Effector memory CD4-positive, alpha-beta T cell (primary cell): ENCODE results near the gene ACAA1.

Experiments
- DNase-seq, 3 donors: peaks; one replicate each; pipeline ENCODE4 v3.0.0-alpha.2; 2020
- H3K27ac ChIP-seq: 2 replicates; pipeline ENCODE4 v1.7.0; 2013; ENCODE audit warnings: mild to moderate bottlenecking, low read length, moderate library complexity; ENCODE audit not compliant: insufficient read depth, poor library complexity, severe bottlenecking
- H3K27me3 ChIP-seq: replicated peaks from 2 replicates; pipeline ENCODE4 v1.7.0; 2013; ENCODE audit warnings: mild to moderate bottlenecking, low read length; ENCODE audit not compliant: insufficient read depth, control insufficient read depth, poor library complexity, severe bottlenecking
- H3K36me3 ChIP-seq: 2 replicates; pipeline ENCODE4 v1.7.0; 2013; ENCODE audit warnings: mild to moderate bottlenecking, low read length, moderate library complexity; ENCODE audit not compliant: control insufficient read depth, insufficient read depth
- H3K4me1 ChIP-seq: 2 replicates; pipeline ENCODE4 v1.7.0; 2013; ENCODE audit warnings: low read length, mild to moderate bottlenecking; ENCODE audit not compliant: control insufficient read depth, insufficient read depth, poor library complexity, severe bottlenecking
- H3K4me3 ChIP-seq: 2 replicates; pipeline ENCODE4 v1.7.0; 2013; ENCODE audit warnings: low read length, low read depth, mild to moderate bottlenecking; ENCODE audit not compliant: insufficient read depth, poor library complexity, severe bottlenecking
- H3K9me3 ChIP-seq: 2 replicates; pipeline ENCODE4 v1.7.0; 2013; ENCODE audit warnings: mild to moderate bottlenecking, low read length, moderate library complexity; ENCODE audit not compliant: control insufficient read depth

ACAA1 gene

DNA sequence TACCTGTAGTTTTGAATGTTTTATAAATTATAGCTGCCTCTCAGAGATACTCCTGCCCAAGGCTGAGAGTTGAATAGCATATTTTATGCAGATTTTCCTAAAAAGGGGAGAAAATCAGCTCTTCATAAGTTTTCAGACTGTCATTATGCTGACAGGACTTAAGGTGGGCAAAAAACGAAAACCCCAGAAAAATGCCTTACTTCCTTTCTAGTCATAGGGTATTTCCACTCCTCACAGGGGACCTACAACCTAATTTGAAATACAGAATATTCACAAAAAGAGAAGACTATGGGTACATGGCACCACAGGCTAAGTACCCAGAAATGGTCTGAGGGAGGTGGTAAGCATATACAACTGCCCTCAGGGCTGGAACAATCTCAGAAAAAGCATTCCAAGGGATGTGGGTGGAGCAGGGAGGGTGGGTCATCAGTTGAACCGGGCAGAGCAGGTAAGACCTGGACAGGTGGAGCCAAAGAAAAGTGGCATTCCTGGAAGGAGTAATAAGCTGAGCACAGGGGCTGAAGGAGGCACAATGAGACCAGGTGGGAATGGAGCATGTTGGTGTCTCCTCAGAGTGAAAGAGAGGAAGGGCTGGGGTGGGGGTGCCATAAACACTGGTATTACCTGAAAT lies 17.8 kb upstream of the ACAA1 start:
- H3K36me3 ChIP-seq, result no peaks in the 10 kb centered on the region
- no peak overlapping the region for H3K27ac ChIP-seq
- peaks cover 3% of the 10 kb centered on the region for H3K4me1 ChIP-seq
- H3K27me3 ChIP-seq, result no peaks in the 10 kb centered on the region
- H3K4me3 ChIP-seq, result no peak overlapping the region
- DNase-seq, result no peak
- no peaks in the 10 kb centered on the region for H3K9me3 ChIP-seq

GRCh38 chr3:38154033-38154494 lies 17.1 kb upstream of the ACAA1 start:
- no peaks in the 10 kb centered on the region for H3K27me3 ChIP-seq
- no peaks in the 10 kb centered on the region for H3K9me3 ChIP-seq
- DNase-seq, result no peak
- no peak overlapping the region for H3K4me3 ChIP-seq
- H3K4me1 ChIP-seq, result peaks cover 3% of the 10 kb centered on the region
- H3K27ac ChIP-seq, result no peak overlapping the region
- no peaks in the 10 kb centered on the region for H3K36me3 ChIP-seq

DNA sequence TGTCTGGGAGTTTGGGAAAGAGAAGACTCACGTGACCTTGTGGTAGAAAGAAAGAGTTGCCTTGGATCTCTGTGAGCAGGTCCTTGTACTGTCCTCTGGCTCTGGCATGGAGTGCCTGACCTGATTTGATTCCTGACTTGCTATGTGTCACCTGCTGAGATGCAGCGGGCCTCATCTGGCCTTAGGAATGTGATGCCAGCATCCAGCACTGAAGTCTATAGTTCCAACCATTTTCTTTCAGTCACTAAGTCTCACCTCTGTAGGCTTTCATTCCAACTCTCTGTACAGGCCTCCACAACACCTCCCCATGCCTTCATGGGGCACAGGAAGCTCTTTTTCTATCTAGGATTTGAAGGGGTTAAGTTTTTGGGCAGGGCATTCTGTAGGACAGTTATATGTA lies 16.3 kb upstream of the ACAA1 start:
- Histone ChIP-seq H3K27me3 (no peaks in the 10 kb centered on the region), H3K4me3 (no peak overlapping the region), H3K36me3 (no peaks in the 10 kb centered on the region), H3K27ac (no peak overlapping the region), H3K4me1 (peaks cover 3% of the 10 kb centered on the region), H3K9me3 (no peaks in the 10 kb centered on the region)
- DNase-seq, result no peak

- Histone ChIP-seq H3K27ac (no peak overlapping the region), H3K4me3 (no peak overlapping the region)
Measured at GRCh38 chr3:38152609-38153008, 15.7 kb upstream of the ACAA1 start.

DNA sequence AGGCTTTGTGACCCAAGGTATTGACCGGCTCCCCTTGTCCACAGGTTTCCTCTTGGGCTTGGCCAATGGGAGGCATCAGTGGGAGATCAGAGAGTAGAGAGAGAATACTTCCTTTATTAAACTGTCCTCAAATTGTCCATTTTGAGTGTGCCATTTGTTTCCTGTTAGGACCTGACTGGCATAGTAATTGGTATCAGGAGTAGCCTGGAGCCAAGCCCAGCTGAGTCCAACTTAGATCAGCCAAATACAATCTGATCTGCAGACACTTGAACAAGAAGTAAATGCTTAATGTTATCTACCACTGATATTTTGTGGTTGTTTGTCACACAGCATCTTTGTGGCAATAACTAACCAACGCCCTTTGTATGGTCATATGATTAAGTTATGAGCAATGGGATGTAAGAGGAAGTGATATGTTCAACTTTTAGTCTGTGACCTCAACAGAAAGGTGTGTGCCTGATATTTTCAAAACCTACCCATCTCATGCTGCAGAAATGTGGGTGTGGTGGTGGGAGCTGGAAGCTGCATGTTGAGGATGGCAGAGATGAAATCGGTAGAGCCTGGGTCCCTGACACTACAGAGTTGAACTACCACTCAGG lies 14.8 kb upstream of the ACAA1 start:
- Histone ChIP-seq H3K9me3 (no peaks in the 10 kb centered on the region), H3K4me3 (no peak overlapping the region), H3K27me3 (no peaks in the 10 kb centered on the region), H3K4me1 (peaks cover 3% of the 10 kb centered on the region), H3K36me3 (no peaks in the 10 kb centered on the region), H3K27ac (peak overlapping the region; percentile 43)
- DNase-seq, result no peak

More at GRCh38 chr3:38152609-38153008, 15.7 kb upstream of the ACAA1 start:
- peaks cover 3% of the 10 kb centered on the region for H3K4me1 ChIP-seq
- H3K36me3 ChIP-seq, result no peaks in the 10 kb centered on the region
- no peaks in the 10 kb centered on the region for H3K27me3 ChIP-seq
- no peak for DNase-seq
- H3K9me3 ChIP-seq, result no peaks in the 10 kb centered on the region

DNA sequence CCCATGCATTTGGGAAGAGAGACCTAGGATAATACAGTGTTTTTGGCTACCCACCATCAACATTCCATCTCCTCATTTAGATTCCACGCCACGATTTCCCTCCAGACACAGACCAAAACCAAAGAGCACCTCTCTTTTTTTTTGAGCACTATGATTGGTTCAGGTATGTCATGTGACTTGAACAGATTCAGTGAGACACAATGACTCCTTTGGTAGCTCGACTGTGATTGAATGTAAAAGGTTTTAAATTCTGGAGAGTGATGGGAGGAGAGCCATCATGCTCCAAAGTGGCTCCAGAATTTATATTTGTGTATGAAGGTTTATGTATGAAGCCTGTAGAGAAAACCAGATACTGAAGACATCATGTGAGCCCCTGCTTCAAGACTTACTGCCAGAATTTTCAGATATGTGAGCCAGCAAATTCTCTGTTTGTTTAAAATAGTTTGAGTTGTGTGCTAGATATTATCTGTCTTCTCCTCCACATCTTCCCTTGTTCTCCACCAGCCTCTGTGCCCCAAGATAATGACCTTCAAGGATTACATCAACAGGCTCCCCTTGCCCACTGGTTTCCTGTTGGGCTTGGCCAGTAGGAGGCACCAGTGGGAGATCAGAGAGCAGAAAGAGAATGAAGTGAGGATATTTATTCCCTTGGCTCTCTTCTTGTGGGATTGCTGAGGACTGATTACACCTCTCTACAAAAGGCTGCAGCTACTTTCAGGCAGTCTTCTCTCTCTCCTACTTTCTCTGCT lies 14.0 kb upstream of the ACAA1 start:
- Histone ChIP-seq H3K27me3 (no peaks in the 10 kb centered on the region), H3K4me1 (peaks cover 3% of the 10 kb centered on the region), H3K27ac (peak overlapping the region; percentile 43), H3K9me3 (peaks cover 4% of the 10 kb centered on the region), H3K36me3 (no peaks in the 10 kb centered on the region), H3K4me3 (no peak overlapping the region)
- DNase-seq, result no peak

GRCh38 chr3:38149708-38150107 lies 12.8 kb upstream of the ACAA1 start:
- H3K36me3 ChIP-seq, result no peaks in the 10 kb centered on the region
- no peak overlapping the region for H3K4me3 ChIP-seq
- no peak overlapping the region for H3K27ac ChIP-seq
- no peak for DNase-seq
- peaks cover 3% of the 10 kb centered on the region for H3K4me1 ChIP-seq
- H3K9me3 ChIP-seq, result peaks cover 4% of the 10 kb centered on the region
- H3K27me3 ChIP-seq, result no peaks in the 10 kb centered on the region

GRCh38 chr3:38148311-38148882 lies 11.5 kb upstream of the ACAA1 start:
- H3K27ac ChIP-seq, result no peak overlapping the region
- no peaks in the 10 kb centered on the region for H3K27me3 ChIP-seq
- H3K4me1 ChIP-seq, result peaks cover 3% of the 10 kb centered on the region
- H3K36me3 ChIP-seq, result no peaks in the 10 kb centered on the region
- H3K9me3 ChIP-seq, result peaks cover 4% of the 10 kb centered on the region
- H3K4me3 ChIP-seq, result no peak overlapping the region
- no peak for DNase-seq

- no peaks in the 10 kb centered on the region for H3K27me3 ChIP-seq
- peaks cover 3% of the 10 kb centered on the region for H3K36me3 ChIP-seq
- H3K4me1 ChIP-seq, result peaks cover 3% of the 10 kb centered on the region
- H3K27ac ChIP-seq, result no peak overlapping the region
- H3K9me3 ChIP-seq, result peaks cover 4% of the 10 kb centered on the region
- no peak overlapping the region for H3K4me3 ChIP-seq
- DNase-seq, result no peak
Measured at GRCh38 chr3:38147421-38147820, 10.5 kb upstream of the ACAA1 start.

GRCh38 chr3:38146504-38146903 lies 9.6 kb upstream of the ACAA1 start:
- Histone ChIP-seq H3K36me3 (peaks cover 12% of the 10 kb centered on the region), H3K27me3 (no peaks in the 10 kb centered on the region), H3K4me1 (no peaks in the 10 kb centered on the region), H3K4me3 (no peak overlapping the region), H3K9me3 (peaks cover 4% of the 10 kb centered on the region), H3K27ac (no peak overlapping the region)
- no peak for DNase-seq
